Measurements from ENCODE around the gene MYO1B. TPM values are rescaled to one million over a fixed set of nuclear protein-coding genes. Genes with fewer than 3 reads are reported as not detected.

MYO1B gene
- polyA plus RNA-seq, 3 donors: 0.01 TPM; not detected in 2

DNA sequence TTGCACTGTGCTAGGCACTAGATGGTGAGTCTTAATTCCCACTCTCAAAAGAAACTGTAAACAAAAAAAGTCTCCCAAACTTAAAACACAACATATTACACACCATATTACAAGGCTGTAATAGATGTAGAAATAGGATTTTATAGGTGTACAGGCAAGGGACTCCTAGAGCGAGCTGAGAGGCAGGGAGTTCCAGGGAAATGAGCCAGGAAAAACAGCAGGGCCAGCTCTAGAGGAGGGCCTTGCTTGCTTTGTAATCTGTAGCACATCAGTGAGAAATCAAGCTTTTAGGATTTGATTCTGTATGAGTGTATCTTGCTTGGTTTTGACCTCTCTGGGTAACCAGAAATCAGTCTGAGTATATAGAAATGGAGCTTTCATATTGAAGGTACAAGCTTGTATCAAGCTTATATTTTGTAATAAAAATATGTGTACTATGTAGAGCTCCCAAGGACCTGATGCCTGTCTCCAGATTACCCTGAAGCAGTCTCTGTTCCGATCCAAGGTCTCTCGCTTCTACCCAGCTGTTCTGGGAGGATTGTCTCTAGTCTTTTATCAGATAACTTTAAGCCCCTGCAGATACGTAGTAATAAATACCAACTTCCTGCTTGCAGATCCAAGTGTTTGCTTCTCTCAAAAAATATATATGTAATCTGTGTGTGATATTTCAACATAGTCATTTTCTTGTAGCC, 73.0 kb downstream of the MYO1B start:
- H3K4me3 Mint-ChIP-seq: no peak overlapping the region
- WGBS (ENCODE audit: insufficient coverage): 100% methylated on average over 1 of the region's 4 CpGs
- intact Hi-C loops (cut with micrococcal nuclease): no loop called here

DNA sequence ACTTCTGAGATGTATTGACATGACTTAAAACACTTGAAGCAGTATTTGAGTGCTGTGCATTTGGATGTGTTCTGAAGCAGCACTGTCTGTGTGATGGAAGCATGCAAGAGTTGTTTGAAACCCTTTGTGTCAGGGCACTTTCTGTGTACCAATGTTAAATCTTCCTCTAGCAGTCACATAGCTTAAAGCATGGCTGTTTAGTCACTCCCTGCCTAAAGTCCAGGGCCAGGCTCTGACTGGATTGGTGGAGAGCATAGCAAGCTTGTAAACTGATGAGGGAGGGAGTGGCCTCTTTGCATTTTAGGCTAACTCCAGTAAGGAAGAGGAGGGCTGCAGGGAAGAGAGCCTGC, 73.5 kb downstream of the MYO1B start:
- H3K4me3 Mint-ChIP-seq: no peak overlapping the region
- DNase-seq: no peak
- H3K36me3 Mint-ChIP-seq: no peaks in the 10 kb centered on the region
- Histone ChIP-seq H2AFZ (ENCODE audit: insufficient read depth, low read depth, low read length, poor library complexity, severe bottlenecking) (no peak overlapping the region), H3K9me3 (replicated peaks in 1 of 2; ENCODE audit: control insufficient read depth in 1 of 2, insufficient read depth in 1 of 2, low read length in 2 of 2) (no peaks in the 10 kb centered on the region), H3K27me3 (ENCODE audit: control insufficient read depth in 2 of 2, insufficient read depth in 2 of 2, low read length in 2 of 2) (no peaks in the 10 kb centered on the region), H3K4me3 (replicated peaks in 1 of 3; ENCODE audit: low read depth in 2 of 3, low read length in 3 of 3) (no peak overlapping the region), H4K20me1 (ENCODE audit: insufficient read depth, low read length) (no peaks in the 10 kb centered on the region), H3K4me1 (ENCODE audit: control insufficient read depth in 1 of 2, insufficient read depth in 2 of 2, low read length in 2 of 2) (peaks cover 20 to 24% of the 10 kb centered on the region in 2 donors), H3K79me2 (ENCODE audit: insufficient read depth, low read length) (no peaks in the 10 kb centered on the region), H3K9ac (ENCODE audit: insufficient read depth, low read length, poor library complexity, severe bottlenecking) (no peak overlapping the region), H3K4me2 (replicated peaks; ENCODE audit: extremely low read depth, low read length, poor library complexity, severe bottlenecking) (no peak overlapping the region), H3K36me3 (replicated peaks in 1 of 2; ENCODE audit: control insufficient read depth in 1 of 2, insufficient read depth in 2 of 2, low read length in 2 of 2) (no peaks in the 10 kb centered on the region), H3K27ac (ENCODE audit: low read depth in 1 of 2, low read length in 2 of 2) (no peak overlapping the region)
- TF ChIP-seq, protein P1, sequence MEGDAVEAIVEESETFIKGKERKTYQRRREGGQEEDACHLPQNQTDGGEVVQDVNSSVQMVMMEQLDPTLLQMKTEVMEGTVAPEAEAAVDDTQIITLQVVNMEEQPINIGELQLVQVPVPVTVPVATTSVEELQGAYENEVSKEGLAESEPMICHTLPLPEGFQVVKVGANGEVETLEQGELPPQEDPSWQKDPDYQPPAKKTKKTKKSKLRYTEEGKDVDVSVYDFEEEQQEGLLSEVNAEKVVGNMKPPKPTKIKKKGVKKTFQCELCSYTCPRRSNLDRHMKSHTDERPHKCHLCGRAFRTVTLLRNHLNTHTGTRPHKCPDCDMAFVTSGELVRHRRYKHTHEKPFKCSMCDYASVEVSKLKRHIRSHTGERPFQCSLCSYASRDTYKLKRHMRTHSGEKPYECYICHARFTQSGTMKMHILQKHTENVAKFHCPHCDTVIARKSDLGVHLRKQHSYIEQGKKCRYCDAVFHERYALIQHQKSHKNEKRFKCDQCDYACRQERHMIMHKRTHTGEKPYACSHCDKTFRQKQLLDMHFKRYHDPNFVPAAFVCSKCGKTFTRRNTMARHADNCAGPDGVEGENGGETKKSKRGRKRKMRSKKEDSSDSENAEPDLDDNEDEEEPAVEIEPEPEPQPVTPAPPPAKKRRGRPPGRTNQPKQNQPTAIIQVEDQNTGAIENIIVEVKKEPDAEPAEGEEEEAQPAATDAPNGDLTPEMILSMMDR (IDR thresholded peaks at IDR 0.05): no peak
- no peaks in the 10 kb centered on the region for H3K27me3 Mint-ChIP-seq (ENCODE audit: low read depth in 3 of 3)
- no peak overlapping the region for H3K27ac Mint-ChIP-seq
- peaks cover 36% of the 10 kb centered on the region for H3K4me1 Mint-ChIP-seq
- intact Hi-C loops (cut with micrococcal nuclease): no loop called here
- H3K9me3 Mint-ChIP-seq: no peaks in the 10 kb centered on the region

More for the DNA sequence above, 73.0 kb downstream of the MYO1B start:
- Histone ChIP-seq H3K9me3 (replicated peaks in 1 of 2; ENCODE audit: control insufficient read depth in 1 of 2, insufficient read depth in 1 of 2, low read length in 2 of 2) (no peaks in the 10 kb centered on the region), H3K4me3 (replicated peaks in 1 of 3; ENCODE audit: low read depth in 2 of 3, low read length in 3 of 3) (no peak overlapping the region), H3K36me3 (replicated peaks in 1 of 2; ENCODE audit: control insufficient read depth in 1 of 2, insufficient read depth in 2 of 2, low read length in 2 of 2) (no peaks in the 10 kb centered on the region), H3K79me2 (ENCODE audit: insufficient read depth, low read length) (no peaks in the 10 kb centered on the region), H3K4me1 (ENCODE audit: control insufficient read depth in 1 of 2, insufficient read depth in 2 of 2, low read length in 2 of 2) (peaks cover 20 to 24% of the 10 kb centered on the region in 2 donors), H3K27ac (ENCODE audit: low read depth in 1 of 2, low read length in 2 of 2) (no peak overlapping the region), H4K20me1 (ENCODE audit: insufficient read depth, low read length) (no peaks in the 10 kb centered on the region), H3K27me3 (ENCODE audit: control insufficient read depth in 2 of 2, insufficient read depth in 2 of 2, low read length in 2 of 2) (no peaks in the 10 kb centered on the region), H3K9ac (ENCODE audit: insufficient read depth, low read length, poor library complexity, severe bottlenecking) (no peak overlapping the region), H2AFZ (ENCODE audit: insufficient read depth, low read depth, low read length, poor library complexity, severe bottlenecking) (no peak overlapping the region), H3K4me2 (replicated peaks; ENCODE audit: extremely low read depth, low read length, poor library complexity, severe bottlenecking) (no peak overlapping the region)
- Mint-ChIP-seq H3K27me3 (ENCODE audit: low read depth in 3 of 3) (no peaks in the 10 kb centered on the region), H3K4me1 (peaks cover 36% of the 10 kb centered on the region), H3K36me3 (no peaks in the 10 kb centered on the region), H3K9me3 (no peaks in the 10 kb centered on the region), H3K27ac (no peak overlapping the region)
- TF ChIP-seq, protein P1 (IDR thresholded peaks at IDR 0.05): no peak
- no peak for DNase-seq

Data from CD14-positive monocyte (primary cell).